Heart right ventricle (tissue), 16 donors: ENCODE measurements around the gene OLAH. TPM values are rescaled to one million over a fixed set of nuclear protein-coding genes. Genes with fewer than 3 reads are reported as not detected.

Source experiments
- ATAC-seq, 8 donors: fragments of 200-7000 bp; cut with Tn5 transposase; one replicate each; pipeline ENCODE4 v1.9.1; 2020; ENCODE audit warnings: mild to moderate bottlenecking in 8 of 8, moderate library complexity in 8 of 8, moderate number of reproducible peaks in 1 of 8
- DNase-seq, 2 donors: peaks; one replicate each; pipeline ENCODE4 v3.0.0-alpha.2; 2020
- H3K27ac ChIP-seq, 10 donors: fragments of 200-600 bp; sonication (generic) in 2 of 10; one replicate each; pipeline versions ENCODE4 v1.5.0 to v1.8.0; 2020 to 2022; ENCODE audit warnings: mild to moderate bottlenecking in 3 of 10
- H3K27me3 ChIP-seq, 7 donors: fragments of 200-600 bp; one replicate each; pipeline ENCODE4 v1.8.0; 2021 to 2022; ENCODE audit warnings: mild to moderate bottlenecking in 2 of 7
- H3K36me3 ChIP-seq, 9 donors: fragments of 200-600 bp; sonication (generic) in 1 of 9; one replicate each; pipeline versions ENCODE4 v1.5.0 to v1.8.0; 2020 to 2022; ENCODE audit warnings: mild to moderate bottlenecking in 2 of 9
- H3K4me1 ChIP-seq, 9 donors: fragments of 200-600 bp; sonication (generic) in 1 of 9; one replicate each; pipeline versions ENCODE4 v1.5.0 to v1.8.0; 2020 to 2022; ENCODE audit warnings: mild to moderate bottlenecking in 4 of 9
- H3K4me3 ChIP-seq, 10 donors: fragments of 200-600 bp; sonication (generic) in 2 of 10; one replicate each; pipeline versions ENCODE4 v1.5.0 to v1.8.0; 2020 to 2022; ENCODE audit warnings: mild to moderate bottlenecking in 7 of 10, moderate library complexity in 2 of 10
- H3K9me3 ChIP-seq, 11 donors: fragments of 200-600 bp in 10 of 11; sonication (generic) in 2 of 11; one replicate each; pipeline versions ENCODE4 v1.5.0 to v1.8.0; 2013 to 2022; ENCODE audit warnings: mild to moderate bottlenecking in 2 of 11, control low read depth in 1 of 11, moderate library complexity in 1 of 11
- CTCF ChIP-seq, 9 donors: fragments of 200-600 bp; sonication (generic) in 2 of 9; IDR thresholded peaks; one replicate each; pipeline versions ENCODE4 v1.5.0 to v1.8.0; 2021 to 2022; ENCODE audit warnings: antibody characterized with exemption in 9 of 9, mild to moderate bottlenecking in 5 of 9, moderate library complexity in 1 of 9
- WGBS, 2 donors: extraction: QIAGEN DNeasy Blood & Tissue Kit; methylation state at CpG; one replicate each; pipeline ENCODE4 v1.1.7; 2013; ENCODE audit warnings: inconsistent platforms in 1 of 2; 5-methylcytosine and 5-hydroxymethylcytosine counted together
- intact Hi-C, 10 donors: fragments of 100-400 bp; cut with DNase I; formaldehyde crosslinking; loops; one replicate each; pipeline versions ENCODE4 v1.11.1 to v1.14.2; 2022
- polyA plus RNA-seq, 2 donors: library from polyadenylated mRNA; stranded (reverse); fragments of 200-250 nt; gene quantifications; one replicate each; pipeline ENCODE4 v1.2.3, GENCODE V29; 2013
- total RNA-seq, 10 donors: library from RNA; stranded (reverse); fragmentation: NEBNext Ultra II Directional in 3 of 10; extraction: Animal tissue kit (Norgen Biotek cat#: 25700) in 3 of 10; gene quantifications; one replicate each; pipeline versions ENCODE4 v1.2.1 to v1.2.4, GENCODE V29; 2021 to 2023
- donor health status: Arrhythmogenic right ventricular cardiomyopathy.
- donor health status: ischemic (EF 13 %, LVEDD 7.1; RV severe dilation, severe dysfunction).
- donor health status: healthy with polysubstance abuse.
- donor health status: DM: no; HTN: yes; CAD: no.
- donor health status: DM: no; HTN: no; CAD: no.
- donor health status: ischemic (EF 25% LVEDD 6.9; RV normal size, moderate dysfunction).
- donor health status: ischemic (EF 25% LVEDD 5.7; RV mildly dilated, moderate dysfunction).
- donor health status: healthy.
- donor health status: DM: yes; HTN: yes; CAD: no.
- donor health status: Ischemic cardiomyopathy.
- donor health status: ischemic (EF 35%, LVEDD 5.7; RV mildly dilated, moderate dysfunction).
- donor health status: nonischemic (EF 11% LVEDD 7.7; RV severe dilation, severe dysfunction).
- donor health status: DM: yes; HTN: yes; CAD: no.
- donor health status: PGD.
- donor health status: ischemic (EF 29% LVEDD 5.4; RV normal size, mild dysfunction).
- donor health status: nonischemic (EF 23%, LVEDD 6.1; RV moderate dilation, normal function).

OLAH gene
- total and polyA plus RNA-seq, 12 donors = 0.33 to 0.50 (median 0.38) TPM; not detected in 9

- Histone ChIP-seq H3K27me3 (peaks cover 0 to 7% (median 0%) of the 10 kb centered on the region in 7 donors), H3K4me3 (no peak overlapping the region), H3K27ac (no peak overlapping the region), H3K36me3 (no peaks in the 10 kb centered on the region), H3K4me1 (no peaks in the 10 kb centered on the region), H3K9me3 (peaks cover 0 to 22% (median 0%) of the 10 kb centered on the region in 11 donors)
- no peak for TF ChIP-seq CTCF (IDR thresholded peaks at IDR 0.05)
- intact Hi-C loops = no loop called here
- 83 to 91% methylated on average over 5 of the region's 5 CpGs for WGBS, 2 donors
- DNase-seq (no peak), ATAC-seq (no peak)
These were observed 23.4 kb downstream of the OLAH start for GRCh38 chr10:15067154-15067553.

- intact Hi-C loops = no loop called here
These were observed 25.1 kb downstream of the OLAH start for GRCh38 chr10:15068802-15069201.

GRCh38 chr10:15069230-15069629, 25.5 kb downstream of the OLAH start:
- intact Hi-C loops = no loop called here
- peaks cover 0 to 31% (median 0%) of the 10 kb centered on the region in 11 donors for H3K9me3 ChIP-seq
- no peaks in the 10 kb centered on the region for H3K36me3 ChIP-seq
- ATAC-seq = no peak
- TF ChIP-seq CTCF (IDR thresholded peaks at IDR 0.05) = no peak
- no peak overlapping the region for H3K27ac ChIP-seq
- H3K27me3 ChIP-seq = no peaks in the 10 kb centered on the region
- no peak overlapping the region for H3K4me3 ChIP-seq
- WGBS, 2 donors = 68 to 70% methylated on average over 4 of the region's 4 CpGs
- H3K4me1 ChIP-seq = no peaks in the 10 kb centered on the region
- no peak for DNase-seq

More at GRCh38 chr10:15068802-15069201, 25.1 kb downstream of the OLAH start:
- 86 to 90% methylated on average over 3 of the region's 3 CpGs for WGBS, 2 donors
- Histone ChIP-seq H3K9me3 (peaks cover 0 to 31% (median 0%) of the 10 kb centered on the region in 11 donors), H3K4me1 (no peaks in the 10 kb centered on the region), H3K27ac (no peak overlapping the region), H3K4me3 (no peak overlapping the region), H3K27me3 (no peaks in the 10 kb centered on the region), H3K36me3 (no peaks in the 10 kb centered on the region)
- DNase-seq = no peak
- no peak for ATAC-seq
- no peak for TF ChIP-seq CTCF (IDR thresholded peaks at IDR 0.05)

- no peaks in the 10 kb centered on the region for H3K4me1 ChIP-seq
- no peak for TF ChIP-seq CTCF (IDR thresholded peaks at IDR 0.05)
- H3K4me3 ChIP-seq = no peak overlapping the region
- H3K27me3 ChIP-seq = no peaks in the 10 kb centered on the region
- H3K36me3 ChIP-seq = no peaks in the 10 kb centered on the region
- no peak overlapping the region for H3K27ac ChIP-seq
- DNase-seq (no peak), ATAC-seq (no peak)
- intact Hi-C loops = no loop called here
- peaks cover 0 to 12% (median 0%) of the 10 kb centered on the region in 11 donors for H3K9me3 ChIP-seq
- 94 to 96% methylated on average over 5 of the region's 5 CpGs for WGBS, 2 donors
These were observed 28.6 kb downstream of the OLAH start for GRCh38 chr10:15072358-15072757.
